HL-60/S4 (cell line): Measurements from ENCODE around the gene SERP2.

Experiments
- in situ Hi-C: fragments of 300-500 bp; cut with MboI; formaldehyde crosslinking; loops from 2 replicates; pipeline ENCODE4 v1.14.3; 2022; ENCODE audit warnings: low sequenced_read_pairs

The SERP2 gene

DNA sequence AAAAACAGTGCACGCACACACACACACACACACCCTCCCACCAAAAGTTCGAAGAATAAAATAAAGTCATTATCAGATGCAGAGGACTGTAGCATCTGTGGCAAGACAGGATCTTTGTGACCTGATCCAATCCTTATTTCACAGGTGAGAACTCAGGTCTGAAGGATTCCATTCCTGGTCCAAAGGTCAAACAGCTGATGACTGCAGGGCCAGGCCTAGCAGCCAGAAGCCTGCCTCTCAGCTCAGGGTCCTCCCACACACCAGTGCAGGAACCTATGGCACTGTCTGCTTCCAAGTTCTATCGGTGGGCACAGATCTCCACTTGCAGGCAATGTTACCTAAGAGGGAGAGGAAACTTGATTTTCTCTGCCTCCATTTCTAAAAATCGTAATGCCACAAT, 57.5 kb downstream of the SERP2 start:
- in situ Hi-C loops: loop anchor here (10.0 kb wide), 1 partner anchor 526 kb away; no protein-coding TSS in a partner anchor

DNA sequence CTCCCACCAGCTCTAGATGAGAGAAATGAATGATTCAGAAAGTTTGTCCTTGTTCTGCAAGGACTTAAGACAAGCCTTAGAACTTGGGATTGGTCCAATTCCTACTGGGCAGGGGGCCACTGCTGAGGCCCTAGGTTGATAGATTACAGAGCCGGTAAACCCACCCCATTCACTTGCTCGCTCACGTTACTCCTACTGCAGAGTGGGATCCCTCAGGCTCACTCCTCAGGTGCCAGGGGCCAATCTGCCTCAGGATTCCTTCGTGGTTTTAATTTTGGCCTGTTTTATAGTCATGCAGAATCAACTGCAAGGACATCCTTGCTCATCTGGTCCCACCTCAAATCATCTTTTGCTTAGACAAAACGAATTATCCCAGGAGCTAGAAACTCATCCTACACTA, 59.0 kb downstream of the SERP2 start:
- in situ Hi-C loops: loop anchor here (10.0 kb wide), 1 partner anchor 528 kb away; no protein-coding TSS in a partner anchor

GRCh38 chr13:44433863-44434765, 60.5 kb downstream of the SERP2 start:
- in situ Hi-C loops: loop anchor here (10.0 kb wide), 1 partner anchor 529 kb away; no protein-coding TSS in a partner anchor

GRCh38 chr13:44434766-44435141, 61.1 kb downstream of the SERP2 start:
- in situ Hi-C loops: loop anchor here (10.0 kb wide), 1 partner anchor 530 kb away; no protein-coding TSS in a partner anchor

DNA sequence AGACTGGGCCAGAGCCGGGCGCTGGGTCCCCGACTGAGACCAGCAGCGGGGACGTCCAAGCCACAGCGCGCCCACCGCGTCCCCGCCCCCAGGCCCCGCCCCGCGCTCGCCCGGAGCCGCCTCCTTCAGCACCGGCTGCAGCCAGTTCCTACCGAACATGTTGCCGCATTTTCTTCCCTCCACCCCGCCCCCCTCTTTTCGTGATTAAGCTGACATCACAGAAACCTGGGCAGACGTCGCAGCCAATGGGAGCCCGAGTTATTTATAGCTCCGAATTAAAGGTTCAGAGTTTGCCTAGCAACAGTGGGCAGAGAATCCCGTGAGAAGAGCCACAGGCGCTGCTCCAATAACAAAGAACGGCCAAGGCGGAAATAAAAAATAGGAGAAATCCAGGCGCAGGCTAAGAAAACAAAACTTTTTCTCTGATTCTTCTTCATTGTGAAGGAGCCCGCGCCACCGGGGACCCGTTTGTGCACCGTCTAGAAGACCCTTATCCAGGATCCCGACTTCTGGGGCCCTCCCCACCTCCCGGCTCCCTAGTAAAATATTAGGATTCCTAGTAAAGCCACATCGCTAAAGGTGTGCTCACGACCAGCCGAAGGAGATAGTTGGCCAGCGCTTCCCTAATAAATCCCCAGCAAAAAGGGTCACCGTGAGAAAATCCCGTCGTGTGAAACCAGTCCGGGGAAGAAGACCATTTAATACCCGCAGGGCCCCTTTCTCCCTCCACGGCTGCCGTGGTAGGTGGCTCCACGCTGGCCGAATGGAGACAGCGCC, 61.7 kb downstream of the SERP2 start:
- in situ Hi-C loops: loop anchor here (10.0 kb wide), 1 partner anchor 531 kb away; no protein-coding TSS in a partner anchor

- in situ Hi-C loops: loop anchor here (10.0 kb wide), 1 partner anchor 531 kb away; no protein-coding TSS in a partner anchor
Observed at GRCh38 chr13:44435919-44436510, 62.4 kb downstream of the SERP2 start.

DNA sequence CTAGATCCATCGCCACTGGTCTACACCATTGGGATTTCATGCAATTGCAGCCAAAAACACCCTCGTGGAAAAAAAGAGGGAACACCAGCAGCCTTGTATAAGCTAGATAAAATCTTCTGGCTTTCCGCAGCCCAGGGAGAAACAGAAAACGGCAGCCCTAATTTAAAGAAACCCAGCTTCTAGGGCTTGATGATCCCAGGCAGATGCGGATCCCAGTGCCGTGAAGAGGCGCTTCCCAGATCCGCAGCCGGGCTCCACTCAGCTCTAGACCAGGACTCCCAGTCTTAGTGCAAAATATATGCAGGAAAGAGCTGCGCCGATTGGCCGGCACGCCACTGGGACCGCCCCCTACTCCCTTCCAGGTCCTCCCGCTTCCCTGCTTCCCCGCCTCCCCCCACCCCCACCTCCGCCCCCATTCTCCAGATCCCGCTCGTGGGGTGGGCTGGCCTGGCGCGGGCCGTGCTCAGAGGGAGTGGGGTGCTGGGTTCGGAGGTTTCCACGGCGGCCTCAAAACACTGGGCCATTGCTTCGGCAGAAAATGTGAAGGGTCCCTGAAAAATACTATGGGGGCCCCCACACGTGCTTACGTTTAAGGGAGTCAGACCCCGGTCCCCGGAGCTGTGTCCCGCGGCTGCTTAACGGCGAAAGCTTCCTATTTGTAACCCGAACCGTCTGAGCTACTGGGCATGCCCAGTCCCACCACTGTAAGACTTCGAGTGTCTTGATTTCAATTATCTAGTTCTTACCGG, 63.1 kb downstream of the SERP2 start:
- in situ Hi-C loops: loop anchor here (10.0 kb wide), 1 partner anchor 532 kb away; no protein-coding TSS in a partner anchor

DNA sequence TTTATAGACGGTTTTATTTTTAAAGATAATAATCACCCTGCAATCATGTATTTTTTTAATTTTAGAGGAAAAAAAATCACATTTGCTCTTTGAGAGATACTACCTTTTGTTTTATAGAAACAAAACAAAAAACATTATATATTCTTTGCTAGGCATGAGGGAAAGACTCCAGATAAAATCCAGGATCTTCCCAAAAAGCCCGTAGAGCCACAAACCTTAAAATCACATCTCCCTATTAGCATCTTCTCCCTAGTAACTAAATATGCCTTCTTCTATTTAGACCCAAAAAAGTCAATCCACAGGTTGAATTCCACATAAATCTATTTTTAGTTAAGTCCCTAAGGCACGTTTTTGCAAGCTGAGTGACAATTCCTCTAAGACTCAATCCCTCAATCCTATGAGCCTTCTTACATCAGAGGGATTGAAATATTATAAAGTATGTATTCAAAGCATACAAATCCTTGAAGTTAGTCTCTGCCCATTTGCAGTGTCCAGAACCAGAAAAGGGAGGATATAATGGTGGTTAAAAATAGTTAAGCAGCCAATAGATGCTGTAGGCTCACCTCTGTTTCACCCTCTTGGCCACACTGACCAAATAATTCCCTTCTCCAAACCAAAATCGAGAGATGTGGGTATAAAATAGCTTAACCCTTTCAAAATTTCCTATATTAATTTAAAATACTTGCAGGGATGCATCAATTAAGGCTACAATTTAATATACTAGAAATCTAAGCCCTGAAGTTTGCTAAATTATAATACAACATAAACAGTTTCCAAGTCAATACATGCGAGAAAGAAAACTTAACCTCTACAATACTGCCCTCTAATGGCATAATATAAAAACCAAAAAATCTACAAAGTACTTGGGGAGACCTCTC, 64.0 kb downstream of the SERP2 start:
- in situ Hi-C loops: loop anchor here (10.0 kb wide), 1 partner anchor 533 kb away; no protein-coding TSS in a partner anchor

GRCh38 chr13:44438234-44438579, 64.6 kb downstream of the SERP2 start:
- in situ Hi-C loops: loop anchor here (10.0 kb wide), 1 partner anchor 533 kb away; no protein-coding TSS in a partner anchor

DNA sequence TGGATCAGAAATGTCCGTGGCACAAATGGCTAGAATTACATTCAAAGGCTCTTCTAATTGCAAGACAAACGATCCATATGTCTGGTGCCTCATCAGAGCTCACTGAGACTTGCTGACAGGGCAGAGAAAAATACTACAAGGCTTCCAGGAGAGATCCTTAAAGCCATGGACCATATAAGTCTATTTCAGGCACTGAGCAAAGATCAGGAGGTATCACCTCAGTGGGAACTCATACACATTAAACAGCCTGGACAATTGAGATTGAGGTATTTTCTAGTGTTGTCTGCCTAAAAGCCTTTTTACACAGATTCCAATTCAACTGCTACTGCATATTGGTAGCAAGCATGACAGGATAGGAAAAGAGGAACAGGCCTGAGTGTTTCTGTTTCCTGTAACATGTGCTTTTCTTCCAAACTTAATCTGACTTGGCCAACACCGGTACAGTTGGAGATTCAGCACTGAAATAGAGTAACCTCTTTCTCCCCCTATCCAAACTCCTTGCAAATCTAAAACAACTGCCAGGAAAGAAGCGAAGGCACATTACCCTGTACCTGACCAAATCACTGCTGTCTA, 65.9 kb downstream of the SERP2 start:
- in situ Hi-C loops: loop anchor here (10.0 kb wide), 1 partner anchor 535 kb away; no protein-coding TSS in a partner anchor

GRCh38 chr13:44440046-44440608, 66.5 kb downstream of the SERP2 start:
- in situ Hi-C loops: no loop called here
